GM19238 (cell line): ENCODE data around the gene BCL2L11.

Experiments
- DNase-seq: peaks from one replicate; pipeline ENCODE4 v3.0.0; 2011; ENCODE audit warnings: low spot score; ENCODE audit not compliant: insufficient read length

The BCL2L11 gene

DNA sequence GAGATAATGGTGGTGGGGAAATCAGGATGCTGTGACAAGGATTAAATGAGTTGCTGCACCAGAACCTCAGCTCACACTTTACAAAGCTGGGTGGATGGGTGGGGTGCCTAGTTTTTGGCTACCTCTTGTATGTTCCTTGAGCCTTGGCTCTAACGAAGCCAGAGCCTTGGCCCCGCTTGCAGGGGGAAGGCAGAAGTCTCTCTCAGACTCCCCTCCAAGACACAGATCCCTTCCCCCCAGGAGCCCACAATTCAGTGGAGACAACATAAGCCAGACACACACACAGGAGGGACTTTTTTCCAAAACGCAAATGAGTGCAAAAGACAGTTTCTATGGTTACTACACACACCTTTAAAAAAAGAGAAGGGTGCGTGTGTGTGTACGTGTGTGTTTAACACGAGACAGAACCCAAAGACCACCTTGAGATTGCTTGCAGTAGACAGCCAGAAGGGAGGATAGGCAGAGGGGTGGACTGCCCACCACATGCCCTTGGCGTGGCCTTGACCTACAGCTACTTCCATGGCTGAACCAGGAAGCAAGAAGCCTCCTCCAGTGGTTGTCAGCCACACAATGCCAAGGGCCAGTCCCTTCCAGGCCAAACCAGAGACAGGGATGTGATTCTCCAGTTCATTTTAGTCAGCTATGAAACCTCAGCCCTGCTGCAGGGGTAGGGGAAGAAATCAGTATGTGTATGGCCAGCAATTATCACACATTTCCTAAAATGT, 70.3 kb downstream of the BCL2L11 start:
- no peak for DNase-seq

DNA sequence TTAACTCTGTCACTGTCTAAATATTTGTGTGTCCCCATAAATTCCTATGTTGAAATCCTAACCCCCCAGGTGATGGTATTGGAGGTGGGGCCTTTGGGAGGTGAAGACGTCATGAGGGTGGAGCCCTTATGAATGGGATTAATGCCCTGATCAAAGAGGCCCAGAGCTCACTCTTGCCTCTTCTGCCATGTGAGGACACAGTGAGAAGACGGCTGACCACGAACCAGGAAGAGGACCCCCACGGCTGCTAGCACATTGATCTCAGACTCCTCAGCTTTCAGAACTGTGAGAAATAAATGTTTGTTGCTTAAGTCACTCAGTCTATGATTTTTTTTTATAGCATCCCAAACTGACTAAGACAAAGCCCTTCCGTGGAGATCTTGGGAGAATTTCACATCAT, 71.2 kb downstream of the BCL2L11 start:
- no peak for DNase-seq

GRCh38 chr2:111192776-111193368, 72.2 kb downstream of the BCL2L11 start:
- DNase-seq, result no peak

- DNase-seq, result peak; percentile 43
Measured at GRCh38 chr2:111194835-111195621, 74.3 kb downstream of the BCL2L11 start.

GRCh38 chr2:111196435-111196834, 75.7 kb downstream of the BCL2L11 start:
- DNase-seq, result no peak

DNA sequence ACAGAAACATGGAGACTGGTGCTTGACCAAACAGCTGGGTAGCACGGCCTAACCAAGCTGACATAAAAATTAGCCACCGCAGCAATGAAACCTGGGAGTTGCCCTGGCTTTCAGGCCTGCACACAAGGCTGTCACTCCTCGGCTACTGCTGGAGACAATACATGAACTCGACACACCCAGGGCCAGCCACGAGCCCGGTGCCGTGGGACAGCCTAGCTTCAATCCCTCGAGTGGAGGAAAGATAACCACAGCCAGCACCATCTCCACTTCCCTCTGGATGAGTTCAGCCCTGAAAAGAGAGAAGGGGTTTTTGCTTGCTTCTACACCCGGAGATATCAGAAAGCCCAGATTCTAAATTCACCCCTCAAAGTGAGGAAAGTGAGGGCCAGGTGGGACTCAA, 78.0 kb downstream of the BCL2L11 start:
- DNase-seq, result no peak

- no peak for DNase-seq
Measured at GRCh38 chr2:111199840-111200239, 79.1 kb downstream of the BCL2L11 start.

DNA sequence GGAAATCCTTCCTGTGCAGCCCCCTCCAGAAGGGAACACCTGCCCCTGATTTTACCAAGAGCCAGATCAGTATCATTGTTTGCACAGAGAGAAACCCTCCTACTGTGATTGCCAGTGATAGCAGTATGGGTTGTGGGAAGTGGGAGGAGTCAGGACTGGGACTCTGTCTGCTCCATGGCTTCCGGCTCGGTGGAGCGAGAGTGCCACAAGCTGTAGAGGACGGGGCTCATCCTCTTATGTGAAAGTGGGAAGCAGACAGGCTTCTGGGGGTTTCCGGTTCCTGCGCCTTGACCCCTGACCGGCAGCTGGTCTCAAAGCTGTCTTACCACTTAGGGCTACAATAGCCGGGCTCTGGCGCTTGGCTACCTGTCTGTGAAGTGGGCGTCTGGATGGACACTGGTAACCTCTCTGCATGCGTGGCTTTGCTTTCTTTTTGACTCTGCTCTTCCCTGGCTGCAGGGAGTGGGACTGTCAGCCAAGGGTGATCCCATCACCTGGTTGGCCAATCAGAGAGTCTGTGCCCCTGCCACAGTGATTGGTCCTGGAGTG, 79.7 kb downstream of the BCL2L11 start:
- no peak for DNase-seq

DNA sequence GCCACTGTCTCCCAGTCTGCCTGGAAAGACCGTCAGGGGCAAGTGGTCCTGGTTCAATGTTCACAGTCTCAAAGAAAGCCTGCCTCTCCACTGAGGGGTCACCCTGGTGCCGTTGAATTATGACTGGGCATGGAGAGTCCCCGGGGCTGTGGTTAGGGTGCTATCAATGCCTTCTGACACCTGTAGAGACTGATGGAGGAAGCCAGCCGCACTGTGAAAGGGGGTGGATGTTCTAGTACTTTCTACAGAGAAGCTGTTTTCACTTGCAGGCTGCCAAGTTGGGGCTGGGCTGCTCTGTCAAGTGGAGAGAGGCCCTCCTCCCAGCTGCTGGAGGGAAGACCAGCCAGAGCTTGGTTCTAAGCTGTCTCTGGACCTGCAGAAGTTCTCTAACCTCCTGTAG, 80.5 kb downstream of the BCL2L11 start:
- no peak for DNase-seq

- DNase-seq, result no peak
Measured at GRCh38 chr2:111202266-111203040, 81.7 kb downstream of the BCL2L11 start.

DNA sequence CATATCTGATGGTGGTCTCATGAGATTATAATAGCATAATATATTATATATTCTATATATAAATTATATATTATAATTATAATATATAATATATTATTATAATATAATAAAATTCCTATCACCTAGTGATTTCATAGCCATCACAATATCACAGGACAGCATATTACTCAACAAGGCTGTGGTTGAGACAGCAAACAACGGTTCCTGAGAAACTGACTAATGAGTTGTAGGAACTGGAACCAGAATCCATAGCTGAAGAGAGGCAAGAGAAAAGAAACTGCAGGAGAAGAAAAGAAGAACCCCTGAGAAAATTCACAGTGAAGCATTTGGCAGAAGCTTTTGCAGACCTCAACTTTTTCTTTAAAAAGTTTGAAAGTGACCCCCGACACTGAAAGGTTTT, 84.0 kb downstream of the BCL2L11 start:
- no peak for DNase-seq

DNA sequence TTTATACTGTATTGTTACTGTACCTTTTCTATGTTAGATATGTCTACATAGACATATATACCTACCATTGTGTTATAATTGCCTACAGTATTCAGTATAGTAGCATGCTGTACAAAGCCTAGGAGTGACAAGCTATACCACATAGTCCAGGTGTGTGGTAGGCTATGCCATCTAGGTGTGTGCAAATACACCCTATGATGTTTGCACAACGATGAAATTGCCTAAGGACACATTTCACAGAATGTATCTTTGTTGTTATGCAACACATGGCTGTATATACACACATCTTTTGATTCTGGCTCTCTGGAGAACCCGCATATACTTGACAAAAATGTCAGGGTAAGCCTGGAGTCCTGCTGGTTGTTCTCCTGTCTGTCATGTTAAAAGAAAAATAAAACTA, 85.1 kb downstream of the BCL2L11 start:
- no peak for DNase-seq

- no peak for DNase-seq
Measured at GRCh38 chr2:111207851-111208250, 87.1 kb downstream of the BCL2L11 start.

DNA sequence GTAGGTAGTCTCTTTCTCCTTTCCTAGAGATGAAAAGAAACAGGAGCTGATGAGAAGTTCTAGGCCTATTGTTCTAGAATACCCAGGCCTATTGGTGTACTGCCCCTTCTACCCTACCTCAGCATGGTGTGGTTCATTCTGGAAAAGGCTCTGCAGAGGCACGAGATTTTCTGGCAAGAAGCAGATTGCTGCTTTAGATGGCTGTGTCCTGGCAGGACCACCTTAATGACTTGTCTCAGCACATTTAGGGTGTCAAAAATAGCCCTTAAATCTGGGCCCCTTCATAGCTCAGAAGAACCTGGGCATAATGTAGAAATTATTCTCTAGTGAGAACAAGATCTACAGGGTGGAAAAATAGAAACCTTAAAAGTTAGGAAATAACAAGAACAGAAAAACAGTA, 87.9 kb downstream of the BCL2L11 start:
- no peak for DNase-seq

- no peak for DNase-seq
Measured at GRCh38 chr2:111209045-111209514, 88.4 kb downstream of the BCL2L11 start.

DNA sequence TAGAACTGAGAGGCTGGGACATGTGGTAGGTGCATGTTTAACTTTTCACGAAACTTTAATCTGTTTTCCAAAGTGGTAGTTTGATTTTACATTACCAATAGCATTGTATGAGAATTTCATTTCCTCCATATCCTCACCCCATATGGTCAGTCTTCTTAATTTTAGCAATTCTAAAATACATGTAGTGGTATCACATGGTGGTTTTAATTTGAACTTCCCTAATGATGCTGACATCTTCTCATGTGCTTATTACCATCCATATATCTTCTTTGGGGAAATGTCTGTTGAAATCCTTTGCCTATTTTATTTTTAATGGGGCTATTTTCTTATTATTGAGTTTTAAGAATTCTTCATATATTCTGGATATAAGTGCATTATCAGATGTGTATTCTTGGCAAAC, 89.3 kb downstream of the BCL2L11 start:
- DNase-seq, result no peak

- no peak for DNase-seq
Measured at GRCh38 chr2:111213877-111214276, 93.2 kb downstream of the BCL2L11 start.

GRCh38 chr2:111216811-111217652, 96.3 kb downstream of the BCL2L11 start:
- no peak for DNase-seq
